H54 (cell line): Measurements from ENCODE around the gene NPAS3.

ENCODE experiments used
- DNase-seq: peaks from one replicate; pipeline ENCODE4 v3.0.0; 2011; ENCODE audit warnings: low spot score, mixed read lengths; ENCODE audit not compliant: insufficient read length
- FAIRE-seq: peaks from 3 replicates; lab custom pipeline; 2011; peaks lifted over from hg19 to GRCh38; lab: Jason Lieb, UNC
- POLR2A ChIP-seq: IDR thresholded peaks from 2 replicates; pipeline ENCODE4 v1.6.1; 2011; ENCODE audit warnings: low read depth, mild to moderate bottlenecking, low read length

The NPAS3 gene

GRCh38 chr14:33010495-33010894 is 71.8 kb downstream of the NPAS3 start:
- no peak for FAIRE-seq
- no peak for TF ChIP-seq POLR2A

GRCh38 chr14:33014710-33015109 is 76.0 kb downstream of the NPAS3 start:
- no peak for TF ChIP-seq POLR2A
- FAIRE-seq (peak; percentile 30), DNase-seq (no peak)

More at GRCh38 chr14:33010495-33010894, 71.8 kb downstream of the NPAS3 start:
- no peak for DNase-seq

GRCh38 chr14:33016613-33017012 is 77.9 kb downstream of the NPAS3 start:
- TF ChIP-seq POLR2A, result no peak
- FAIRE-seq, result no peak

GRCh38 chr14:33017016-33017415 is 78.3 kb downstream of the NPAS3 start:
- FAIRE-seq (peak; percentile 33), DNase-seq (no peak)
- TF ChIP-seq POLR2A, result no peak

More at GRCh38 chr14:33016613-33017012, 77.9 kb downstream of the NPAS3 start:
- DNase-seq, result no peak

GRCh38 chr14:33019346-33019745 is 80.7 kb downstream of the NPAS3 start:
- peak; percentile 60 for FAIRE-seq
- no peak for DNase-seq
- TF ChIP-seq POLR2A, result no peak

GRCh38 chr14:33026850-33027430 is 88.3 kb downstream of the NPAS3 start:
- FAIRE-seq, result peak; percentile 15
- no peak for DNase-seq
- no peak for TF ChIP-seq POLR2A

- peak; percentile 62 for FAIRE-seq
- no peak for TF ChIP-seq POLR2A
- DNase-seq, result no peak
Measured at GRCh38 chr14:33029511-33029910, 90.8 kb downstream of the NPAS3 start.

- no peak for DNase-seq
- TF ChIP-seq POLR2A, result no peak
- FAIRE-seq, result peak; percentile 30
Measured at GRCh38 chr14:33030386-33030785, 91.7 kb downstream of the NPAS3 start.

- DNase-seq, result no peak
- no peak for FAIRE-seq
- TF ChIP-seq POLR2A, result no peak
Measured at GRCh38 chr14:33035416-33036194, 96.9 kb downstream of the NPAS3 start.

GRCh38 chr14:33039311-33039710 is 100.6 kb downstream of the NPAS3 start:
- no peak for TF ChIP-seq POLR2A
- DNase-seq (no peak), FAIRE-seq (peak; percentile 38)

GRCh38 chr14:33040372-33041140 is 101.9 kb downstream of the NPAS3 start:
- DNase-seq (no peak), FAIRE-seq (no peak)
- TF ChIP-seq POLR2A, result no peak

- no peak for TF ChIP-seq POLR2A
- FAIRE-seq, result no peak
- DNase-seq, result no peak
Measured at GRCh38 chr14:33042591-33042990, 103.9 kb downstream of the NPAS3 start.

GRCh38 chr14:33045760-33046159 is 107.1 kb downstream of the NPAS3 start:
- no peak for TF ChIP-seq POLR2A
- DNase-seq (no peak), FAIRE-seq (no peak)

GRCh38 chr14:33052943-33053342 is 114.3 kb downstream of the NPAS3 start:
- TF ChIP-seq POLR2A, result no peak
- FAIRE-seq, result no peak
- DNase-seq, result no peak
